ENCODE results near the gene PGA3.

The PGA3 gene

DNA sequence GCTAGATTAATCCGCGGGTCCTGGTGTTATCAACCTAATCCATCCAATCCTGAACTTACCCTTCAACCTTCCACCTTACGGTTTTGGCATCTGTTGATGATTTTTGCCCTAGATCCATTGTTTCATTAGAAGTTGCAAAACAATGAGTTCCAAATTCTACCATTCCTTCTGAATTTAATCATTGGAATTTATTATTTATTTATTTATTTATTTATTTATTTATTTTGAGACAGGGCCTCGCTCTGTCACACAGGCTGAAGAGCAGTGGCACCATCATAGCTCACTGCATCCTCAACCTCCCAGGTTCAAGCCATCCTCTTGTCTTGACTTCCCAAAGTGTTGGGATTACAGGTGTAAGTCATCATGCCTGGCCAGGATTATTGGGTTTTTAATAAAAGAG, 21.8 kb upstream of the PGA3 start:
- TF ChIP-seq, protein P1, sequence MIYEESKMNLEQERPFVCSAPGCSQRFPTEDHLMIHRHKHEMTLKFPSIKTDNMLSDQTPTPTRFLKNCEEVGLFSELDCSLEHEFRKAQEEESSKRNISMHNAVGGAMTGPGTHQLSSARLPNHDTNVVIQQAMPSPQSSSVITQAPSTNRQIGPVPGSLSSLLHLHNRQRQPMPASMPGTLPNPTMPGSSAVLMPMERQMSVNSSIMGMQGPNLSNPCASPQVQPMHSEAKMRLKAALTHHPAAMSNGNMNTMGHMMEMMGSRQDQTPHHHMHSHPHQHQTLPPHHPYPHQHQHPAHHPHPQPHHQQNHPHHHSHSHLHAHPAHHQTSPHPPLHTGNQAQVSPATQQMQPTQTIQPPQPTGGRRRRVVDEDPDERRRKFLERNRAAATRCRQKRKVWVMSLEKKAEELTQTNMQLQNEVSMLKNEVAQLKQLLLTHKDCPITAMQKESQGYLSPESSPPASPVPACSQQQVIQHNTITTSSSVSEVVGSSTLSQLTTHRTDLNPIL (CRISPR knock-in tag; IDR thresholded peaks at IDR 0.05; ENCODE audit: low read depth) = no peak
- TF ChIP-seq ISL1 (CRISPR knock-in tag; IDR thresholded peaks at IDR 0.05) (no peak), OSR1 (CRISPR knock-in tag; IDR thresholded peaks at IDR 0.05) (no peak)
- TF ChIP-seq, protein P2, sequence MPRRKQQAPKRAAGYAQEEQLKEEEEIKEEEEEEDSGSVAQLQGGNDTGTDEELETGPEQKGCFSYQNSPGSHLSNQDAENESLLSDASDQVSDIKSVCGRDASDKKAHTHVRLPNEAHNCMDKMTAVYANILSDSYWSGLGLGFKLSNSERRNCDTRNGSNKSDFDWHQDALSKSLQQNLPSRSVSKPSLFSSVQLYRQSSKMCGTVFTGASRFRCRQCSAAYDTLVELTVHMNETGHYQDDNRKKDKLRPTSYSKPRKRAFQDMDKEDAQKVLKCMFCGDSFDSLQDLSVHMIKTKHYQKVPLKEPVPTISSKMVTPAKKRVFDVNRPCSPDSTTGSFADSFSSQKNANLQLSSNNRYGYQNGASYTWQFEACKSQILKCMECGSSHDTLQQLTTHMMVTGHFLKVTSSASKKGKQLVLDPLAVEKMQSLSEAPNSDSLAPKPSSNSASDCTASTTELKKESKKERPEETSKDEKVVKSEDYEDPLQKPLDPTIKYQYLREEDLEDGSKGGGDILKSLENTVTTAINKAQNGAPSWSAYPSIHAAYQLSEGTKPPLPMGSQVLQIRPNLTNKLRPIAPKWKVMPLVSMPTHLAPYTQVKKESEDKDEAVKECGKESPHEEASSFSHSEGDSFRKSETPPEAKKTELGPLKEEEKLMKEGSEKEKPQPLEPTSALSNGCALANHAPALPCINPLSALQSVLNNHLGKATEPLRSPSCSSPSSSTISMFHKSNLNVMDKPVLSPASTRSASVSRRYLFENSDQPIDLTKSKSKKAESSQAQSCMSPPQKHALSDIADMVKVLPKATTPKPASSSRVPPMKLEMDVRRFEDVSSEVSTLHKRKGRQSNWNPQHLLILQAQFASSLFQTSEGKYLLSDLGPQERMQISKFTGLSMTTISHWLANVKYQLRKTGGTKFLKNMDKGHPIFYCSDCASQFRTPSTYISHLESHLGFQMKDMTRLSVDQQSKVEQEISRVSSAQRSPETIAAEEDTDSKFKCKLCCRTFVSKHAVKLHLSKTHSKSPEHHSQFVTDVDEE (CRISPR knock-in tag; IDR thresholded peaks at IDR 0.05) = no peak
- no peak for ATAC-seq

DNA sequence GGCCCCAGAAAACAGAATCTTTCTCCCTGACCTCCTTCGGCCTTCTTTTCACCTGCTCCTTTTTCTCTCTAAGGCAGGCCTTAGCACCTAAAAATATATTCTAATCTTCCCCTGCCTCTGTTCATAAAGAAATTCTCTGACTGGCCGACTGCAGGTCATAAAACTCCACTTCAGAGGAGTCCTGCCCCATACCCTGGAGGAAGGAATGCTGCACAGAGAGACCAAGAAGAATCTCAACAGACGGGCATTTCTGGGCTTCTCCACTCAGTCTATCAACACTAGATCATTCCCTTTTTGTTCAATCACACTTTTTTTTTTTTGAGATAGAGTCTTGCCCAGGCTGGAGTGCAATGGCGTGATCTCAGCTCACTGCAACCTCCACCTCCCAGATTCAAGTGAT, 19.7 kb upstream of the PGA3 start:
- no peak for TF ChIP-seq RARB (CRISPR knock-in tag; IDR thresholded peaks at IDR 0.05)
- no peak for TF ChIP-seq ESRRG (CRISPR knock-in tag; IDR thresholded peaks at IDR 0.05)
- TF ChIP-seq PPARA (CRISPR knock-in tag; IDR thresholded peaks at IDR 0.05; ENCODE audit: borderline replicate concordance) = no peak
- TF ChIP-seq, protein P2 (CRISPR knock-in tag; IDR thresholded peaks at IDR 0.05) = no peak
- no peak for TF ChIP-seq ZC3H10 (CRISPR knock-in tag; IDR thresholded peaks at IDR 0.05)
- TF ChIP-seq BACH2 (CRISPR knock-in tag; IDR thresholded peaks at IDR 0.05; ENCODE audit: borderline replicate concordance) = no peak
- TF ChIP-seq TOX (CRISPR knock-in tag; IDR thresholded peaks at IDR 0.05; ENCODE audit: borderline replicate concordance) = no peak
- TF ChIP-seq, protein P3, sequence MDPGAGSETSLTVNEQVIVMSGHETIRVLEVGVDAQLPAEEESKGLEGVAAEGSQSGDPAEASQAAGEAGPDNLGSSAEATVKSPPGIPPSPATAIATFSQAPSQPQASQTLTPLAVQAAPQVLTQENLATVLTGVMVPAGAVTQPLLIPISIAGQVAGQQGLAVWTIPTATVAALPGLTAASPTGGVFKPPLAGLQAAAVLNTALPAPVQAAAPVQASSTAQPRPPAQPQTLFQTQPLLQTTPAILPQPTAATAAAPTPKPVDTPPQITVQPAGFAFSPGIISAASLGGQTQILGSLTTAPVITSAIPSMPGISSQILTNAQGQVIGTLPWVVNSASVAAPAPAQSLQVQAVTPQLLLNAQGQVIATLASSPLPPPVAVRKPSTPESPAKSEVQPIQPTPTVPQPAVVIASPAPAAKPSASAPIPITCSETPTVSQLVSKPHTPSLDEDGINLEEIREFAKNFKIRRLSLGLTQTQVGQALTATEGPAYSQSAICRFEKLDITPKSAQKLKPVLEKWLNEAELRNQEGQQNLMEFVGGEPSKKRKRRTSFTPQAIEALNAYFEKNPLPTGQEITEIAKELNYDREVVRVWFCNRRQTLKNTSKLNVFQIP (CRISPR knock-in tag; IDR thresholded peaks at IDR 0.05; ENCODE audit: borderline replicate concordance, low read depth) = no peak
- no peak for TF ChIP-seq ZFP30 (CRISPR knock-in tag; IDR thresholded peaks at IDR 0.05)
- TF ChIP-seq GLIS3 (CRISPR knock-in tag; IDR thresholded peaks at IDR 0.05) = no peak
- no peak for TF ChIP-seq OSR1 (CRISPR knock-in tag; IDR thresholded peaks at IDR 0.05)
- TF ChIP-seq ARNTL (CRISPR knock-in tag; IDR thresholded peaks at IDR 0.05; ENCODE audit: borderline replicate concordance, low read depth) = no peak
- TF ChIP-seq ZNF8 (CRISPR knock-in tag; IDR thresholded peaks at IDR 0.05) = no peak
- TF ChIP-seq, protein P4, sequence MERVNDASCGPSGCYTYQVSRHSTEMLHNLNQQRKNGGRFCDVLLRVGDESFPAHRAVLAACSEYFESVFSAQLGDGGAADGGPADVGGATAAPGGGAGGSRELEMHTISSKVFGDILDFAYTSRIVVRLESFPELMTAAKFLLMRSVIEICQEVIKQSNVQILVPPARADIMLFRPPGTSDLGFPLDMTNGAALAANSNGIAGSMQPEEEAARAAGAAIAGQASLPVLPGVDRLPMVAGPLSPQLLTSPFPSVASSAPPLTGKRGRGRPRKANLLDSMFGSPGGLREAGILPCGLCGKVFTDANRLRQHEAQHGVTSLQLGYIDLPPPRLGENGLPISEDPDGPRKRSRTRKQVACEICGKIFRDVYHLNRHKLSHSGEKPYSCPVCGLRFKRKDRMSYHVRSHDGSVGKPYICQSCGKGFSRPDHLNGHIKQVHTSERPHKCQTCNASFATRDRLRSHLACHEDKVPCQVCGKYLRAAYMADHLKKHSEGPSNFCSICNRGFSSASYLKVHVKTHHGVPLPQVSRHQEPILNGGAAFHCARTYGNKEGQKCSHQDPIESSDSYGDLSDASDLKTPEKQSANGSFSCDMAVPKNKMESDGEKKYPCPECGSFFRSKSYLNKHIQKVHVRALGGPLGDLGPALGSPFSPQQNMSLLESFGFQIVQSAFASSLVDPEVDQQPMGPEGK (CRISPR knock-in tag; IDR thresholded peaks at IDR 0.05; ENCODE audit: borderline replicate concordance) = no peak
- TF ChIP-seq TCF4 (CRISPR knock-in tag; IDR thresholded peaks at IDR 0.05; ENCODE audit: borderline replicate concordance) = no peak
- TF ChIP-seq, protein P5, sequence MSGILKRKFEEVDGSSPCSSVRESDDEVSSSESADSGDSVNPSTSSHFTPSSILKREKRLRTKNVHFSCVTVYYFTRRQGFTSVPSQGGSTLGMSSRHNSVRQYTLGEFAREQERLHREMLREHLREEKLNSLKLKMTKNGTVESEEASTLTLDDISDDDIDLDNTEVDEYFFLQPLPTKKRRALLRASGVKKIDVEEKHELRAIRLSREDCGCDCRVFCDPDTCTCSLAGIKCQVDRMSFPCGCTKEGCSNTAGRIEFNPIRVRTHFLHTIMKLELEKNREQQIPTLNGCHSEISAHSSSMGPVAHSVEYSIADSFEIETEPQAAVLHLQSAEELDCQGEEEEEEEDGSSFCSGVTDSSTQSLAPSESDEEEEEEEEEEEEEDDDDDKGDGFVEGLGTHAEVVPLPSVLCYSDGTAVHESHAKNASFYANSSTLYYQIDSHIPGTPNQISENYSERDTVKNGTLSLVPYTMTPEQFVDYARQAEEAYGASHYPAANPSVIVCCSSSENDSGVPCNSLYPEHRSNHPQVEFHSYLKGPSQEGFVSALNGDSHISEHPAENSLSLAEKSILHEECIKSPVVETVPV (CRISPR knock-in tag; IDR thresholded peaks at IDR 0.05) = no peak
- ATAC-seq = no peak

DNA sequence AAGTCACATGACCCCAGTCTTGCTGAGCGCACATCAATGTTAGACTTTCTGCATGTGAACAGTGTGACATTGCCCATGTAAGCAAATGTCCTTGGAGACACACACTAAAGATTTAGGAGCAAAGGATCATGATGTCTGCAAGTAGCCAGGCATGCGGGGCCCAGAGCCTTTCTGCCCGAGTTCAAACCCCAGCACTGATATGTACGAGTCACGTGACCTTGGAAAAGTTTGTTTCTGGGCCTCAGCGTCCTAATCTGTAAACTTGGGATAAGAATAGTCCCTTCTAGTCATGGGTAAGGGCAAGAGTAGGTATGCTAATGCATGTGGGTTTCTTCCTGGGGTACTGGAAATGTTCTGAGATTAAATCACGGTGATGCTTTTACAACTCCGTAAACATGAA, 16.8 kb upstream of the PGA3 start:
- no peak for ATAC-seq
- TF ChIP-seq BACH2 (CRISPR knock-in tag; IDR thresholded peaks at IDR 0.05; ENCODE audit: borderline replicate concordance) = no peak
- TF ChIP-seq, protein P2 (CRISPR knock-in tag; IDR thresholded peaks at IDR 0.05) = no peak
- TF ChIP-seq, protein P4 (CRISPR knock-in tag; IDR thresholded peaks at IDR 0.05; ENCODE audit: borderline replicate concordance) = no peak
- no peak for TF ChIP-seq RARB (CRISPR knock-in tag; IDR thresholded peaks at IDR 0.05)
- no peak for TF ChIP-seq ZNF8 (CRISPR knock-in tag; IDR thresholded peaks at IDR 0.05)
- TF ChIP-seq ZNF70 (CRISPR knock-in tag; IDR thresholded peaks at IDR 0.05) = no peak
